DMS79 treated with DMSO at 0.1 percent for 48 hours (cell line): Measurements from ENCODE around the gene HCAR3.

Experiments
- DNase-seq: peaks from one replicate; lab custom pipeline; 2025; lab: John Stamatoyannopoulos, UW

The HCAR3 gene

DNA sequence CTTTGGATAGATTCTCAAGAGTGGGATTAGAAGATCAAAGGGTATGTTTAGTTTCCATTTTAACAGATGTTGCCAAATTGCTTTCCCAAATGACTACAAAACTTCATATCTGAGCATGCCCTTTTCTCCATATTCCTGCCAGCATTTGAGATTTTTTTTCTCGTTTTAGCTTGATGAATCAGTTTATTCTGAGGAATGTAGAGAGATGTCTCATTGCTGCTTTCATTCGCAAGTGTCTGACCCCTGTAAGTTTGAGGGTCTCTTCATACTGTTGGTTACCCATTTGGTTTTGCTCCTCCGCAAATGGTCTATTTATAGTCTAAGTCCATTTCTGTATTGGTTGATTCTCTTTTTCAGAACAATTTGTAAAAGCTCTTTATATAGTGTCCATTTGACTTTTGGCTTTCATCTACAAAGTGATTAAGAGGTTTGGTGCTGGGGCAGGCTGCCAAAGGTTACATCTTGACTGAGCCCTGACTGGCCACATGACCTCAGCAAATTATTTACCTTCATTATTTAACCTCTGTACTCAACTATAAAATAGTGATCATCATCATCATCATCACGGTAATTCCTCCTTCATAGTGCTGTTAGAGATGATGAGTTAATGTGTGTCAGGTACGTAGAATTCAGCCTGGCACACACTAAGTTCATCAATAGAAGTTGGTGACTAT lies 47.1 kb downstream of the HCAR3 start:
- DNase-seq, result no peak

DNA sequence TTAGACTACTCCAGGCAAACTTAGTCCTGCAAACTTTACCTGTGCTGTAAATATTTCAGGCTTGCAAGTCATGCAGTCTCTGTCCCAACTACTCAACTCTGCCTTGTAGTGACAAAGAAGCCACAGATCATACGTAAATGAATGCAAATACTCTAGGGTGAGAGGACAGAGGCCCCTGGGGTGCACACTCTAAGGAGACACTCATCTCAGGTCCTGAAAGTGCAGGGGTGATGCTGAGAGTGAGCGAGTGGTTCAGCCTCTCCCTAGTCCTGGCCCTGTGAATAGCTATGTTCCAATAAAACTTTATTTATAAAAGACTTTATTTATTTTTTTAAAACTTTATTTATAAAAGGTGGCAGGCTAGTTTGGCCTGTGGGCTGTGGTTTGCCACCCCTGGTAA lies 48.3 kb downstream of the HCAR3 start:
- DNase-seq, result no peak

DNA sequence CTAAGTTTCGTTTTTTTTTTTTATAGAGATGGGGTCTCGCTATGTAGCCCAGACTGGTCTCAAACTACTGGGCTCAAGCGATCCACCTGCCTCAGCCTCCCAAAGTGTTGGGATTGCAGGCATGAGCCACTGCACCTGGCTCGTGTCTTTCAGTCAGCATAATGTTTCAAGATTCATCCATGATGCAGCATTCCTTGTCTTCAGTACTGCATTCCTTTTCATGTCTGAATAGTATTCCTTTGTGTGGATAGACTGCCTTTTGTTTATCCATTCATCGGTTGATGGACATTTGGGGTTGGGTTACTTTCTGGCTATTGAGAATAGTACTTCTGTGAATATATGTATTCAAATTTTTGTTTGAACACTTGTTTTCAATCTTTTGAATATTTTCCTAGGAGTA lies 50.9 kb downstream of the HCAR3 start:
- DNase-seq, result no peak

DNA sequence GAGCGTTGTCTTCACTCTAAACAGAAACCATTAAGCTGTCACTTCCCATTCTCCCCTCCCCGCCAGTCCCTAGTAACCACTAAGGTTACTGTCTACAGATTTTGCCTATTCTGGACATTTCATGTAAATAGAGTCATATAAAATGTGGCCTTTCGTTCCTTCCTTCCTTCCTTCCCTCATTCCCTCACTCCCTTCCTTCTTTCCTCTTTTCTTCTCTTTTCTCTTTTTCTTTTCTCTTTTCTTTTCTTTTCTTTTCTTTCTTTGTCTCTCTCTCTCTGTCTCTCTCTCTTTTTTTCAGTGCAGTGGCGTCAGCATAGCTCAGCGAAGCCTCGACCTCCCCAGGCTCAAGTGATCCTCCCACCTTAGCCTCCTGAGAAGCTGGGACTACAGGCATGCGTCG lies 51.3 kb downstream of the HCAR3 start:
- DNase-seq, result no peak
